Hepatocyte (in vitro differentiated cells): ENCODE data around the gene PPP2R2B. TPM values are rescaled to one million over a fixed set of nuclear protein-coding genes. Genes with fewer than 3 reads are reported as not detected.

Experiments
- DNase-seq: peaks from one replicate; pipeline ENCODE4 v3.0.0-alpha.2; 2016; ENCODE audit warnings: low spot score
- H2AFZ ChIP-seq: fragments of 200-600 bp; sonication (generic); 2 replicates; pipeline ENCODE4 v1.6.0; 2016; ENCODE audit warnings: antibody characterized with exemption, mild to moderate bottlenecking
- H3K27ac ChIP-seq: fragments of 200-600 bp; sonication (generic); 2 replicates; pipeline ENCODE4 v1.5.1; 2016; ENCODE audit warnings: mild to moderate bottlenecking
- H3K27me3 ChIP-seq: fragments of 200-600 bp; sonication (generic); 2 replicates; pipeline ENCODE4 v1.6.1; 2016
- H3K36me3 ChIP-seq: fragments of 200-600 bp; sonication (generic); replicated peaks from 2 replicates; pipeline ENCODE4 v1.5.1; 2016; ENCODE audit warnings: low read depth; ENCODE audit not compliant: insufficient read depth
- H3K4me1 ChIP-seq: fragments of 200-600 bp; sonication (generic); 2 replicates; pipeline ENCODE4 v1.5.1; 2016; ENCODE audit warnings: mild to moderate bottlenecking, moderate library complexity; ENCODE audit not compliant: insufficient read depth
- H3K4me2 ChIP-seq: fragments of 200-600 bp; sonication (generic); 2 replicates; pipeline ENCODE4 v1.6.0; 2016
- H3K4me3 ChIP-seq: fragments of 200-600 bp; sonication (generic); 2 replicates; pipeline ENCODE4 v1.5.1; 2016; ENCODE audit warnings: mild to moderate bottlenecking
- H3K79me2 ChIP-seq: fragments of 200-600 bp; sonication (generic); 2 replicates; pipeline ENCODE4 v1.6.0; 2017; ENCODE audit warnings: mild to moderate bottlenecking
- H3K9me2 ChIP-seq: fragments of 200-600 bp; sonication (generic); replicated peaks from 2 replicates; pipeline ENCODE4 v1.6.0; 2017; ENCODE audit warnings: mild to moderate bottlenecking; ENCODE audit not compliant: insufficient read depth
- H3K9me3 ChIP-seq: fragments of 200-600 bp; sonication (generic); 2 replicates; pipeline ENCODE4 v1.5.1; 2016; ENCODE audit warnings: low read depth, mild to moderate bottlenecking
- H4K20me1 ChIP-seq: fragments of 200-600 bp; sonication (generic); 2 replicates; pipeline ENCODE4 v1.6.0; 2016; ENCODE audit warnings: mild to moderate bottlenecking; ENCODE audit not compliant: insufficient read depth, poor library complexity, severe bottlenecking
- EZH2 ChIP-seq: fragments of 200-600 bp; sonication (generic); IDR thresholded peaks from 2 replicates; pipeline ENCODE4 v1.6.1; 2016; ENCODE audit warnings: antibody characterized with exemption, mild to moderate bottlenecking, borderline replicate concordance
- EZH2phosphoT487 ChIP-seq: fragments of 200-600 bp; sonication (generic); IDR thresholded peaks from one replicate; pipeline ENCODE4 v1.6.1; 2018; ENCODE audit warnings: antibody characterized with exemption, mild to moderate bottlenecking, low read depth, moderate library complexity; ENCODE audit not compliant: unreplicated experiment, severe bottlenecking
- WGBS: methylation state at CpG from one replicate; pipeline ENCODE4 v1.1.6; 2016; ENCODE audit warnings: low lambda C conversion rate; ENCODE audit errors: missing lambda C conversion rate; 5-methylcytosine and 5-hydroxymethylcytosine counted together
- polyA plus RNA-seq: library from polyadenylated mRNA; unstranded; fragments of >200 nt; fragmentation: Nextera tagmentation; extraction: Ambion mirVana; gene quantifications from 2 replicates; pipeline ENCODE4 v1.2.1, GENCODE V29; 2016
- total RNA-seq: library from RNA; depleted of rRNA; stranded (reverse); fragments of >200 nt; gene quantifications from 2 replicates; pipeline ENCODE4 v1.2.3, GENCODE V29; 2014
- TF ChIP-seq, protein P1 (sequence below): fragments of 200-600 bp; sonication (generic); IDR thresholded peaks from 2 replicates; pipeline ENCODE4 v1.5.1; 2016; ENCODE audit warnings: antibody characterized with exemption, mild to moderate bottlenecking; ENCODE audit not compliant: poor library complexity

Gene PPP2R2B
- total and polyA plus RNA-seq, 2 experiments from 2014 or later: 2.3 to 3.2 TPM

DNA sequence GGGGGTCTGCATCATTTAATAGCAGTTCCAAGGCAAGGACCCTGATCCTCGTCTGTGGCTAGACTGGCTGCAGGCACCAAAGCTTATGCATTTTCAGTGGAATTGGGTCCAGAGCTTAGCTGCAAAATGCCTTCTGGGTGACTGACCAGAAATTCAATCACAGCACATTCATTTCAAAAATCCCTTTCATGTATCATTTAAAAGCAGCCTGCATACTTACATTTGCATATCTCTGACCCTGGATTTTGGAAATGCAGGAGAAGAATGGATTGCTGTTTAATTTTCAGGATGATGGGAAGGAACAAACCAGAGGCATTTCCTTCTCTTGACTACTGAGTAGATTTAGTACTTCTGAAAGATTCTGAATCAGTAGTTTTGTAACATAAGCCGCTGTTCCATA lies 122.8 kb downstream of the PPP2R2B start:
- Histone ChIP-seq H3K4me3 (no peak overlapping the region), H3K79me2 (no peaks in the 10 kb centered on the region), H3K4me1 (no peaks in the 10 kb centered on the region), H3K27me3 (no peaks in the 10 kb centered on the region), H3K4me2 (no peak overlapping the region), H3K36me3 (no peaks in the 10 kb centered on the region), H3K9me2 (no peaks in the 10 kb centered on the region), H3K27ac (no peak overlapping the region), H2AFZ (no peak overlapping the region), H3K9me3 (no peaks in the 10 kb centered on the region), H4K20me1 (no peaks in the 10 kb centered on the region)
- DNase-seq: no peak
- 37% methylated on average over 2 of the region's 2 CpGs for WGBS
- no peak for TF ChIP-seq EZH2phosphoT487
- TF ChIP-seq, protein P1, sequence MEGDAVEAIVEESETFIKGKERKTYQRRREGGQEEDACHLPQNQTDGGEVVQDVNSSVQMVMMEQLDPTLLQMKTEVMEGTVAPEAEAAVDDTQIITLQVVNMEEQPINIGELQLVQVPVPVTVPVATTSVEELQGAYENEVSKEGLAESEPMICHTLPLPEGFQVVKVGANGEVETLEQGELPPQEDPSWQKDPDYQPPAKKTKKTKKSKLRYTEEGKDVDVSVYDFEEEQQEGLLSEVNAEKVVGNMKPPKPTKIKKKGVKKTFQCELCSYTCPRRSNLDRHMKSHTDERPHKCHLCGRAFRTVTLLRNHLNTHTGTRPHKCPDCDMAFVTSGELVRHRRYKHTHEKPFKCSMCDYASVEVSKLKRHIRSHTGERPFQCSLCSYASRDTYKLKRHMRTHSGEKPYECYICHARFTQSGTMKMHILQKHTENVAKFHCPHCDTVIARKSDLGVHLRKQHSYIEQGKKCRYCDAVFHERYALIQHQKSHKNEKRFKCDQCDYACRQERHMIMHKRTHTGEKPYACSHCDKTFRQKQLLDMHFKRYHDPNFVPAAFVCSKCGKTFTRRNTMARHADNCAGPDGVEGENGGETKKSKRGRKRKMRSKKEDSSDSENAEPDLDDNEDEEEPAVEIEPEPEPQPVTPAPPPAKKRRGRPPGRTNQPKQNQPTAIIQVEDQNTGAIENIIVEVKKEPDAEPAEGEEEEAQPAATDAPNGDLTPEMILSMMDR: no peak
- TF ChIP-seq EZH2: no peak

DNA sequence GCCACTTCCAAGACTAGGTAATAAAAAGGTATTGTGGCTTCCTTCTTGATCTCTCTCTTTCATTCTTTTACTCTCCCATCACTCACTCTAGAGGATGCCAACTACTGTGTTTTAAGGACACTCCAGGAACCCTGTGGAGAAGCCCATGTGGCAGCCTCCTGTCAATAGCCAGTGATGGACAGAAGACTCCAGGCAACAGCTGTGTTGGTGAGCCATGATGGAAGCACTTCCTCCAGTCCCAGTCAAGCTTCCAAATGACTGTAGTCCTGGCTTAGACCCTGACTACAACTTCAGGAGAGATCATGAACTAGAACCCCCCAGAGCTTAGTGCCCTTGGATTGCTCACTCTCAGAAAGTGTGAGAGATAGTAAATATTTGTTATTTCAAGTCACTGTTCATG lies 123.9 kb downstream of the PPP2R2B start:
- no peak overlapping the region for H2AFZ ChIP-seq
- no peak overlapping the region for H3K4me2 ChIP-seq
- H3K27me3 ChIP-seq: no peaks in the 10 kb centered on the region
- no peak overlapping the region for H3K27ac ChIP-seq
- no peaks in the 10 kb centered on the region for H4K20me1 ChIP-seq
- no peak for TF ChIP-seq EZH2
- TF ChIP-seq, protein P1: no peak
- no peak for TF ChIP-seq EZH2phosphoT487
- no peak overlapping the region for H3K4me3 ChIP-seq
- no peaks in the 10 kb centered on the region for H3K36me3 ChIP-seq
- no peak for DNase-seq
- H3K9me3 ChIP-seq: no peaks in the 10 kb centered on the region
- no peaks in the 10 kb centered on the region for H3K79me2 ChIP-seq
- H3K9me2 ChIP-seq: no peaks in the 10 kb centered on the region
- H3K4me1 ChIP-seq: no peaks in the 10 kb centered on the region

- H3K4me3 ChIP-seq: no peak overlapping the region
- no peak overlapping the region for H3K4me2 ChIP-seq
- 71% methylated on average over 2 of the region's 2 CpGs for WGBS
- no peak overlapping the region for H2AFZ ChIP-seq
- DNase-seq: no peak
- no peak overlapping the region for H3K27ac ChIP-seq
- no peaks in the 10 kb centered on the region for H3K9me3 ChIP-seq
- no peaks in the 10 kb centered on the region for H3K79me2 ChIP-seq
- no peaks in the 10 kb centered on the region for H3K27me3 ChIP-seq
- no peaks in the 10 kb centered on the region for H3K4me1 ChIP-seq
- H3K9me2 ChIP-seq: no peaks in the 10 kb centered on the region
- TF ChIP-seq, protein P1: no peak
- TF ChIP-seq EZH2 (no peak), EZH2phosphoT487 (no peak)
- H3K36me3 ChIP-seq: no peaks in the 10 kb centered on the region
- H4K20me1 ChIP-seq: no peaks in the 10 kb centered on the region
These were observed 124.9 kb downstream of the PPP2R2B start for GRCh38 chr5:146753641-146754040.

GRCh38 chr5:146751781-146752401 lies 126.7 kb downstream of the PPP2R2B start:
- no peak overlapping the region for H3K27ac ChIP-seq
- no peaks in the 10 kb centered on the region for H4K20me1 ChIP-seq
- H2AFZ ChIP-seq: no peak overlapping the region
- H3K36me3 ChIP-seq: no peaks in the 10 kb centered on the region
- no peak for DNase-seq
- WGBS: 94% methylated on average over 3 of the region's 3 CpGs
- no peak overlapping the region for H3K4me3 ChIP-seq
- no peaks in the 10 kb centered on the region for H3K9me2 ChIP-seq
- H3K4me2 ChIP-seq: no peak overlapping the region
- H3K9me3 ChIP-seq: no peaks in the 10 kb centered on the region
- H3K4me1 ChIP-seq: no peaks in the 10 kb centered on the region
- H3K79me2 ChIP-seq: no peaks in the 10 kb centered on the region
- no peak for TF ChIP-seq EZH2phosphoT487
- TF ChIP-seq EZH2: no peak
- TF ChIP-seq, protein P1: no peak
- no peaks in the 10 kb centered on the region for H3K27me3 ChIP-seq
